Smooth muscle cell of the brain vasculature (primary cell): Measurements from ENCODE around the gene HS6ST3.

ENCODE experiments used
- DNase-seq: peaks from one replicate; pipeline ENCODE4 v3.0.0-alpha.2; 2012; ENCODE audit warnings: low read depth, low spot score

HS6ST3 gene

GRCh38 chr13:96297360-96297759, 207.5 kb downstream of the HS6ST3 start:
- DNase-seq = no peak

GRCh38 chr13:96299235-96299634, 209.3 kb downstream of the HS6ST3 start:
- DNase-seq = no peak

GRCh38 chr13:96308568-96308967, 218.7 kb downstream of the HS6ST3 start:
- DNase-seq = no peak

- DNase-seq = no peak
Measured at GRCh38 chr13:96314974-96315373, 225.1 kb downstream of the HS6ST3 start.

GRCh38 chr13:96338030-96338429, 248.1 kb downstream of the HS6ST3 start:
- no peak for DNase-seq

GRCh38 chr13:96342286-96342685, 252.4 kb downstream of the HS6ST3 start:
- DNase-seq = no peak

- DNase-seq = no peak
Measured at GRCh38 chr13:96342852-96343465, 253.1 kb downstream of the HS6ST3 start.

- no peak for DNase-seq
Measured at GRCh38 chr13:96346921-96347320, 257.0 kb downstream of the HS6ST3 start.

- DNase-seq = no peak
Measured at GRCh38 chr13:96373597-96373996, 283.7 kb downstream of the HS6ST3 start.

GRCh38 chr13:96377835-96378234, 287.9 kb downstream of the HS6ST3 start:
- no peak for DNase-seq

- no peak for DNase-seq
Measured at GRCh38 chr13:96379967-96380366, 290.1 kb downstream of the HS6ST3 start.

- DNase-seq = no peak
Measured at GRCh38 chr13:96381681-96382080, 291.8 kb downstream of the HS6ST3 start.

GRCh38 chr13:96388598-96388997, 298.7 kb downstream of the HS6ST3 start:
- no peak for DNase-seq

GRCh38 chr13:96391606-96392005, 301.7 kb downstream of the HS6ST3 start:
- DNase-seq = no peak

- DNase-seq = no peak
Measured at GRCh38 chr13:96397807-96398206, 307.9 kb downstream of the HS6ST3 start.

GRCh38 chr13:96398486-96398885, 308.6 kb downstream of the HS6ST3 start:
- DNase-seq = no peak

GRCh38 chr13:96403241-96403640, 313.3 kb downstream of the HS6ST3 start:
- DNase-seq = no peak

- no peak for DNase-seq
Measured at GRCh38 chr13:96403651-96404050, 313.7 kb downstream of the HS6ST3 start.

GRCh38 chr13:96415831-96416385, 326.0 kb downstream of the HS6ST3 start:
- no peak for DNase-seq

- no peak for DNase-seq
Measured at GRCh38 chr13:96417939-96418685, 328.2 kb downstream of the HS6ST3 start.

- DNase-seq = no peak
Measured at GRCh38 chr13:96421314-96421713, 331.4 kb downstream of the HS6ST3 start.

- no peak for DNase-seq
Measured at GRCh38 chr13:96422002-96422401, 332.1 kb downstream of the HS6ST3 start.

- no peak for DNase-seq
Measured at GRCh38 chr13:96426167-96426566, 336.3 kb downstream of the HS6ST3 start.
